ENCODE measurements around the gene NCCRP1. TPM values are rescaled to one million over a fixed set of nuclear protein-coding genes. Genes with fewer than 3 reads are reported as not detected.

The NCCRP1 gene
- total and polyA plus RNA-seq, 2 donors (not counting 3 experiments of a cell fraction or from before 2014, with no cell fraction given), result 0.06 TPM; not detected in 1

GRCh38 chr19:39251081-39251480 is 54.3 kb downstream of the NCCRP1 start:
- peaks cover 33 to 38% of the 10 kb centered on the region in 2 experiments for H3K27me3 ChIP-seq (ENCODE audit: control insufficient read depth in 2 of 2, insufficient read depth in 2 of 2, low read length in 2 of 2)
- H3K27ac ChIP-seq (ENCODE audit: insufficient read depth, low read depth, low read length), result no peak overlapping the region
- H3K9me3 ChIP-seq (replicated peaks; ENCODE audit: control insufficient read depth, insufficient read depth, low read length), result no peaks in the 10 kb centered on the region
- H3K79me2 ChIP-seq (ENCODE audit: control insufficient read depth, insufficient read depth, low read length), result no peaks in the 10 kb centered on the region
- POLR2A ChIA-PET, result no interaction called here
- dilution Hi-C loops (cut with MboI; ENCODE audit: extremely low pct_ligation_motif_present, low sequenced_read_pairs) (no loop called here), intact Hi-C loops (cut with micrococcal nuclease) (no loop called here)
- no peak for DNase-seq (ENCODE audit: low read depth, low spot score)
- no TSS peak for BruUV-seq (replicated peaks)
- H3K36me3 ChIP-seq (ENCODE audit: control insufficient read depth in 2 of 2, extremely low read depth in 1 of 2, insufficient read depth in 2 of 2, low read length in 2 of 2), result no peaks in the 10 kb centered on the region
- CTCF ChIA-PET, result interaction anchor here (0.7 to 1.2 kb wide), 2 partner anchors 14 to 31 kb away, joined by 3 read pairs; no protein-coding TSS in a partner anchor
- H3K9me1 ChIP-seq (replicated peaks; ENCODE audit: control insufficient read depth, extremely low read depth, insufficient read depth, low read length), result no peaks in the 10 kb centered on the region
- FAIRE-seq, result no peak
- no peaks in the 10 kb centered on the region for H3K4me1 ChIP-seq (ENCODE audit: control insufficient read depth, extremely low read depth, insufficient read depth, low read length)
- no peak overlapping the region for H3K9ac ChIP-seq (replicated peaks; ENCODE audit: extremely low read depth, insufficient read depth, low read length)
- TF ChIP-seq EZH2 (IDR thresholded peaks at IDR 0.05; ENCODE audit: borderline replicate concordance, low read depth, low read length, severe bottlenecking) (no peak), JUN (IDR thresholded peaks at IDR 0.05; ENCODE audit: borderline replicate concordance, insufficient read depth, insufficient read length, low read depth) (no peak), POLR2A (IDR thresholded peaks at IDR 0.05; ENCODE audit: low read depth, low read length) (no peak), POLR2AphosphoS5 (IDR thresholded peaks at IDR 0.05; ENCODE audit: insufficient read depth, low read depth, low read length) (no peak), CTCF (IDR thresholded peaks at IDR 0.05; ENCODE audit: extremely low read depth in 1 of 2, insufficient read depth in 1 of 2, low read depth in 1 of 2, low read length in 2 of 2) (no peak), GATA2 (IDR thresholded peaks at IDR 0.05; ENCODE audit: insufficient read depth, insufficient read length, low read depth, low read length) (no peak), FOS (IDR thresholded peaks at IDR 0.05; ENCODE audit: borderline replicate concordance, insufficient read depth, low read length) (no peak), MYC (IDR thresholded peaks at IDR 0.05; ENCODE audit: low read depth, low read length) (no peak)
- TF ChIP-seq, protein P1, sequence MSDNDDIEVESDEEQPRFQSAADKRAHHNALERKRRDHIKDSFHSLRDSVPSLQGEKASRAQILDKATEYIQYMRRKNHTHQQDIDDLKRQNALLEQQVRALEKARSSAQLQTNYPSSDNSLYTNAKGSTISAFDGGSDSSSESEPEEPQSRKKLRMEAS (IDR thresholded peaks at IDR 0.05; ENCODE audit: insufficient read depth, insufficient read length), result no peak
- no peak overlapping the region for H3K4me2 ChIP-seq (ENCODE audit: insufficient read depth, low read length)
- H4K20me1 ChIP-seq (replicated peaks; ENCODE audit: control insufficient read depth, extremely low read depth, insufficient read depth, low read length), result no peaks in the 10 kb centered on the region
- no peak overlapping the region for H2AFZ ChIP-seq (ENCODE audit: low read depth, low read length)
- no peak overlapping the region for H3K4me3 ChIP-seq (replicated peaks in 1 of 3; ENCODE audit: insufficient read depth in 1 of 3, low read depth in 1 of 3, low read length in 3 of 3)

Other genes starting within 250 kb of the NCCRP1 start
- 23.8 and 24.4 TPM in 2 replicates for gene FBXO17, start 221.2 kb upstream of the NCCRP1 start, total RNA-seq
- 21.8 and 24.3 TPM in 2 replicates for gene FBXO17, start 221.2 kb upstream of the NCCRP1 start, polyA plus RNA-seq
- 4.2 and 6.5 TPM in 2 replicates for gene FBXO27, start 164.4 kb upstream of the NCCRP1 start, total RNA-seq
- 3.5 and 4.9 TPM in 2 replicates for gene FBXO27, start 164.4 kb upstream of the NCCRP1 start, polyA plus RNA-seq
- gene ACP7, start 112.6 kb upstream of the NCCRP1 start, total RNA-seq, result 0.18 and 0.49 TPM in 2 replicates
- gene ACP7, start 112.6 kb upstream of the NCCRP1 start, polyA plus RNA-seq, result 0.03 and 0.04 TPM in 2 replicates
- gene PAK4, start 71.2 kb upstream of the NCCRP1 start, total RNA-seq, result 49.6 and 55.4 TPM in 2 replicates
- 39.8 and 48.4 TPM in 2 replicates for gene PAK4, start 71.2 kb upstream of the NCCRP1 start, polyA plus RNA-seq
- not detected in 2 replicates for gene SYCN, start 7.3 kb downstream of the NCCRP1 start, total RNA-seq
- gene SYCN, start 7.3 kb downstream of the NCCRP1 start, polyA plus RNA-seq, result not detected in 2 replicates
- not detected in 2 replicates for gene IFNL3, start 48.0 kb downstream of the NCCRP1 start, total RNA-seq
- not detected in 2 replicates for gene IFNL3, start 48.0 kb downstream of the NCCRP1 start, polyA plus RNA-seq
- gene IFNL4, start 51.9 kb downstream of the NCCRP1 start, total RNA-seq, result not detected in 2 replicates
- not detected in 2 replicates for gene IFNL4, start 51.9 kb downstream of the NCCRP1 start, polyA plus RNA-seq
- not detected in 2 replicates for gene IFNL2, start 71.4 kb downstream of the NCCRP1 start, total RNA-seq
- not detected in 2 replicates for gene IFNL2, start 71.4 kb downstream of the NCCRP1 start, polyA plus RNA-seq
- gene IFNL1, start 99.4 kb downstream of the NCCRP1 start, total RNA-seq, result not detected in 2 replicates
- gene IFNL1, start 99.4 kb downstream of the NCCRP1 start, polyA plus RNA-seq, result not detected in 2 replicates
- 1.4 and 1.5 TPM in 2 replicates for gene LRFN1, start 123.9 kb downstream of the NCCRP1 start, total RNA-seq
- 0.38 and 0.39 TPM in 2 replicates for gene LRFN1, start 123.9 kb downstream of the NCCRP1 start, polyA plus RNA-seq
- 39.5 and 41.5 TPM in 2 replicates for gene GMFG, start 139.1 kb downstream of the NCCRP1 start, total RNA-seq
- gene GMFG, start 139.1 kb downstream of the NCCRP1 start, polyA plus RNA-seq, result 9.2 and 13.7 TPM in 2 replicates
- gene SAMD4B, start 145.5 kb downstream of the NCCRP1 start, total RNA-seq, result 82.1 and 87.7 TPM in 2 replicates
- gene SAMD4B, start 145.5 kb downstream of the NCCRP1 start, polyA plus RNA-seq, result 84.2 and 98.0 TPM in 2 replicates
- 53.6 and 55.1 TPM in 2 replicates for gene PAF1, start 194.1 kb downstream of the NCCRP1 start, total RNA-seq
- 77.9 and 90.8 TPM in 2 replicates for gene PAF1, start 194.1 kb downstream of the NCCRP1 start, polyA plus RNA-seq
- 24.7 and 25.5 TPM in 2 replicates for gene MED29, start 194.4 kb downstream of the NCCRP1 start, total RNA-seq
- 50.4 and 60.3 TPM in 2 replicates for gene MED29, start 194.4 kb downstream of the NCCRP1 start, polyA plus RNA-seq
- 12.2 and 26.5 TPM in 2 replicates for gene ZFP36, start 209.9 kb downstream of the NCCRP1 start, total RNA-seq
- gene ZFP36, start 209.9 kb downstream of the NCCRP1 start, polyA plus RNA-seq, result 16.3 and 21.7 TPM in 2 replicates
- gene PLEKHG2, start 215.7 kb downstream of the NCCRP1 start, total RNA-seq, result 74.1 TPM in 2 replicates
- 26.4 and 44.7 TPM in 2 replicates for gene PLEKHG2, start 215.7 kb downstream of the NCCRP1 start, polyA plus RNA-seq
- 1,735 and 1,768 TPM in 2 replicates for gene RPS16, start 239.0 kb downstream of the NCCRP1 start, total RNA-seq
- gene RPS16, start 239.0 kb downstream of the NCCRP1 start, polyA plus RNA-seq, result 5,244 and 6,084 TPM in 2 replicates
- gene SUPT5H, start 248.6 kb downstream of the NCCRP1 start, total RNA-seq, result 108 and 120 TPM in 2 replicates
- gene SUPT5H, start 248.6 kb downstream of the NCCRP1 start, polyA plus RNA-seq, result 81.8 and 87.6 TPM in 2 replicates